ENCODE measurements around the gene TEX29.

Gene TEX29

DNA sequence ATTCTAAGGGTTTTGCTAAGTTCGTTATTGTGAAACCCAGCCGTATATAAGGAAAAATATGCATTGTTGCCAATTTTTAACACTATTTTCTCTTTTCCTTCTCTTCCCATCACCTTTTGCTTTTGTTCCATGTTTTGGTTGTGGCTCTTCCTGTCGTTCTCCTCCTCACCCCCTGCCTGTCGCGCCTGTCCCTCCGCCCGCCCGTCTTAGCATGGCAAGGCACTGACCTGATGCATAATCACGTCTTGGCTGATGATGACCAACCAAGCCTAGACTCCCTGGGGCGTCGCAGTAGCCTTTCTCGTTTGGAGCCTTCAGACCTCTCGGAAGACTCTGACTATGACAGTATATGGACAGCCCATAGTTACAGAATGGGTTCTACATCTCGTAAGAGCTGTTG lies 28.5 kb upstream of the TEX29 start:
- DNase-seq (ENCODE audit: low spot score): no peak

DNA sequence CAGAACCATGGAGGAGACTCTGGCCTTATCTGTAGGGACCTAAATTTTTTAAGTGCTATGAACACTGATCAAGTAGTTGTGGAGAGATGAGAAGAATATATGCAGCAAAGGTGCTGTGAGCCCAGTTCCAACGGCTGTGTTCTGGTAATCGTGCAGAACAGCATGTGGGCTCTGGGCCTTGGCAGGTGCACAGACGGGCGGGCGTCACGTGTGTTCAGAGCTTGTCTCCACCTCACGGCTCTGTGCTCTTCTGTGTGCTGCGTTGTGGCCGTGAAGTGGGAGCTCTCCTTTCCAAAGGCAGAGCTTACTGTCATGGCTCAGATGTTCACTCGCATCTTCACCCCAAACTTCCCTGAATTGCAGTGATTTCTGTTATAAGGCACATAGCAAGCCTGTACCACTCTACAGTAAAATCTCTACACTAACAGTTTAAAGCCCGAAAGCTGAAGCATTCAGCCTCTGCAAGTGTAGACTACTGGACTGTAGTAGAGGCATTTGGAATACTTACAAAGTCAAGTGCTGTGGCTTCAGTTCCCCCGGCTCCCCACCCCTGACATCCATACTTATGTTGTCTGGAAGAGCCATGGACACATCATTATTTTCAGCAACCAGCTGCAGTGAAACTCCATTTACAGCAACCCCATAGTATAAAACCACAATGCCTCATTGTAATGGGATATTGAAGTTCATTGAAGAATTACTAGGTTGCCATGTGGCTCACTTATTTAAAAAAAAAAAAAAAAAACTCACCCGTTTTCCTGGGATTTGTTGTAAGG lies 27.5 kb upstream of the TEX29 start:
- DNase-seq (ENCODE audit: low spot score): no peak

DNA sequence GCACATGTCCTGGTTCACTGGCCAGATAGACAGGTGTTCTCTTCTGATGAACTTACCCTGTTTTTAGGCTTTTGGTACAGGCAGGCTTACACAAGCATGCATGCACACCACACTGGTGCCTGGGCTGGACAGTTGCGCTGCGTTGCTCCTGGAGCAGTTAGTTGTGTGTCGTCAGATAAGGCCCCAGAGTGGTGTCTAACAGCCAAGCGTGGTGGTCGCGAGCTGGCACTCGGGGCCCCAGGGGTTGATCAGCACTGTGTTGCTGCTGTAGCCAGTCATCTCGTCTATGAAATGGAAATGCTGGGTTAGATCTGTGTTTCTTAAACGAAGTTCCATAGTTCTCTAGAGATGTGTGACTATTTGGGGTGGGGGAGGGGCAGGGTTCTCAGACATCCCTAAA lies 24.6 kb upstream of the TEX29 start:
- DNase-seq (ENCODE audit: low spot score): no peak

DNA sequence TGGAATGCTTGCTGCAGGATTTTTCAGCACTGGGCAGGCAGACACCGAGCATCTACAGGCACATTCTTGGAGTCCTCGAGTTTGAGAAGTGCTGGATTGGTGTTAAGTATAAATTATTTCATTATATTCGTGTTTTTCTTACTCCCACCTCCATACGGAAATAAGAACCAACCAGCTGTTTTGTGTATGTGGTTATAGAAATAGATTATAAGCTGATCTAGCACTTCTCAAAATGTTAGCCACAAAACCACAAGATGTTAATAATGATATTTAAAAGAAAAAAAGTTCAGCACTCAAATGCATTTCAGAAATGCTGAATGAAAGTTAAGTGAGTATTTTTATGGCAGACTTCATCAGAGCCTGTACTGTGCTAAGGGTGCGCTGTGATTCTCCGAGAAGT lies 24.0 kb upstream of the TEX29 start:
- DNase-seq (ENCODE audit: low spot score): no peak

DNA sequence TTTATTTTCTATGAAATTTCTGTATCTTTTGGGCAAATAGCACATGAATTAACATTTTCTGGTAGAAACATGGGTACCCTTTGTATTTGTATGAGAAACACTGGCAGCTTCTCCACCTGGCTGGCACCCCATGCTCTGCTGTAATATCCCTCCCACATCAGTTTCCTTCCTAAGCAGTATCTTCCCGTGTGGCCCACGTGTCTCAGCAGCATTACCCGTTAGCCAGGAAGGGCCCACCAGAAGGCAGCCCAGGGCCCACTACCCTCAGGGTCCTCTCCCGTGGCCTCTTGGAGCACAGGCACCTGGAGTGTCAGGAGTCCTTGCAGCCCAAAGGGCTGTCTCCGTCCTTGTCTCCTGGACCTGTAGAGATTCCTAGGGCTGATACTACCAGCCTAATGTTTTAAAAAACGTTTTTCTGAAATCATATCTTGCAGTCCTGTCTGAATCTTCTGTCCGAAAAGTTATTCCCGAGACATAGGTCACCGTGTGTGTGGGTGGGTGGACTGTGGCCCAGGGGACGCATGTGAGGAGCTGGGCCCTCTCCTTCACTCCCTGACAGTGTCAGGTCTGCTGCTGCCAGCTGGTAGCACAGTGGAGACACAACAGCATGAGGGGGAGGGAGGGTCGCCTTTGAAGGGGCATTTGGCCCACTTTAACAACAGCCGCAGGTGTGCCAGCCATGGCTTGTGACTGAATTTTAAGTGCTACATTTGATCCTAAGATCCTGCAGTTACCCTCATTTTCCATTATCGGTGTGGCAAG lies 22.0 kb upstream of the TEX29 start:
- no peak for DNase-seq (ENCODE audit: low spot score)

DNA sequence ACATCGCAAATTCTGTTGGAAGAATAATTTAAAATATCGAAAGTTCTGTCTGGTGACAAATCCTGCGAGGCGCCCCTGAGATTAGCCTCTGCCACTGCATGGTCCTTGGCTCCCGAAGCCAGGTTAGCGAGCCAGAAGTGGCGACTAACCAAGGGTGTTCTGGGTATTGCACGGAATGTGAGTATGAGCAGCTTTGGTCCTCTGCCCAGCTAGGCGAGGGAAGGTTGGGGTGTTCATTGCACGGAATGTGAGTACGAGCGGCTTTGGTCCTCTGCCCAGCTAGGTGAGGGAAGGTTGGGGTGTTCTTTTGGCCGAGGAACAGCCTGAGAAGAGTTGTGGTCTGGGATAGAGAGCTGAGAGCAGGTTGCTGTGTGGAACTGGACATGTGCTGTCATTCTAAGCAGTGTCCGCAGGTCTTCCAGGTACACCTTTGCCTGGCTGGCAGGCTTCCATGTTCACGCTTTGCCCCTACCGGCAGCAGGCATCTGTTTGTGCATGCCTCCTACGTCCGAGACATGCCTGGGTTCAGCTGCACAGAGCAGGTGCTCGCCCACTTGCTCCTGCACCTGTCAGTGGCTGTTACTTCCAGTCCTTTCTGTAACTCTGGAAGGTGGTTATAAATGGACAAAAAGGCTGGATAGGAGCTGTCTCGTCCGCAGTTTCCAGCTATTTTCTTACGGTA lies 18.3 kb upstream of the TEX29 start:
- DNase-seq (ENCODE audit: low spot score): no peak

DNA sequence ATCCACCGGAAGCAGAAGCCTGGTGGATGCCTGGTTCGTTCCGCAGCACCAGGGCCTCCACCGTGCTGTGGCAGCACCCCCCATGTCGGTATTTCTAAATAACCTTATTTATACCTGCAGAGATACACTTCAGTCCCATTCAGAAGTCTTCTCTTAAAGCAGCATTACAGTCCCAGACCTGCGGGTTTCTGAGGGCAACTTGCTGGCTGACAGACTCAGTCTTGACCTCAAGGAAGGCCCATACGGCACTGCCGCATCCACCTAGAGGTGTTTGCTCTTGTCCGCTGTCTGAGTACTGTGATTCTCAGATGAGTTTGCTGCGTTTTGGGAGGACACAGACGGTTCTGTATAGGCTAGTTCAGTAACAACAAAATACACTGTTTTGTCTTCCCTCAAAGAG lies 16.9 kb upstream of the TEX29 start:
- DNase-seq (ENCODE audit: low spot score): no peak

DNA sequence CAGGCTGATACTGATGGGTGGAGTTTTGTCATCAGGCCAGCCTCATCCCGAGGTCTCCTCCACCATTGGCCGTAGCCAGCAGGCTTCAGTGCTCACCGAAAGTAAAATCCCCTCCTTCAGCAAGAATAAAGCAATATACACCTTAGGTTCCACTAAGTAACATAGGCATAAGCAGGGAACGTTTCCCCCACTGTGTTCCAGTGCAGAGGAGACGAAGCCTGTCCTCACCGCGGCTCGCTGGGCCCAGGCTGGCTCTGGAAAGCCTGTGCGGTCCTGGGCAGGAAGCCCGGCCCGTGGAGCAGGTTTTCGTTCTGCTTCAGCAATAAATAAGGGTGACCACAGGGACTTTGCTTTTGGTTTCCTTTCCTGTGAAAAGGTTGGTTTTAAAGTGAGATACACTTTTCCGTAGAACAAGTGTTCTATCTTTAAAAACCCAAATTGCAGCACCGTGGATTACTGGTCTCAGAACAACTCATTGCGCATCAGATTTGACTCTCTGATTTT lies 16.3 kb upstream of the TEX29 start:
- no peak for DNase-seq (ENCODE audit: low spot score)

DNA sequence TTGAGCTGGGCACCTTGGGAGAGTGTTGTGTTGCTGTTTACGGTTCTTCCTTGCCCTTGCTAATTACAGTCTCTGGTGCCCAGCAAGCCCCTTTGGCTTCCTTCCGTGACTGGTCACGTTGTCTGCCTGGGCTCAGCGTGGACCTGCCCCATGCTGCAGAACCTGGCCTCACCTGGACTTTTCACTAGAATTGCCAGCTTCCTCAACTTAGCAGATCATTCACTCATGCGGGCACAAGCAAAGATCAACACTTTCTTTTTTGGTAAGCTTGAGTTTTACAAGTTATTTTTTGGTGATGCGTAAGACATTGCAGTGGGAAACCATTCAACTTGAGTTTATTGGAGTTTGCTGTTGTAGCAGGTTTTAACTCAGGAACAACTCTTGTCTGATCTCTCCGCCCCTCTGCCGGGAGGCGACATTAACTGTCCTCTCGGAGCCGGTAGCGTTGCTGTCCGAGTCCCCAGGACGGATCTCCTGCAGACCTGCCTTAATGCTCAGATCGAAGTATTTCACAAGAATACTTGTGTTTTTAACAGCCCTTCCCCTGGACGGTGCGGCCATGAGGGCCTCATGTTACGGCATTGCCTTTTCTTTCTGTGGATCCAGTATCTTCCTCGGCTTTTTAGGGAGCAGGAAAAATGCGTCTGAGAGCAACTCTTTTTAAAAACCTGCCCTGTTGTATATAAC lies 15.7 kb upstream of the TEX29 start:
- no peak for DNase-seq (ENCODE audit: low spot score)

DNA sequence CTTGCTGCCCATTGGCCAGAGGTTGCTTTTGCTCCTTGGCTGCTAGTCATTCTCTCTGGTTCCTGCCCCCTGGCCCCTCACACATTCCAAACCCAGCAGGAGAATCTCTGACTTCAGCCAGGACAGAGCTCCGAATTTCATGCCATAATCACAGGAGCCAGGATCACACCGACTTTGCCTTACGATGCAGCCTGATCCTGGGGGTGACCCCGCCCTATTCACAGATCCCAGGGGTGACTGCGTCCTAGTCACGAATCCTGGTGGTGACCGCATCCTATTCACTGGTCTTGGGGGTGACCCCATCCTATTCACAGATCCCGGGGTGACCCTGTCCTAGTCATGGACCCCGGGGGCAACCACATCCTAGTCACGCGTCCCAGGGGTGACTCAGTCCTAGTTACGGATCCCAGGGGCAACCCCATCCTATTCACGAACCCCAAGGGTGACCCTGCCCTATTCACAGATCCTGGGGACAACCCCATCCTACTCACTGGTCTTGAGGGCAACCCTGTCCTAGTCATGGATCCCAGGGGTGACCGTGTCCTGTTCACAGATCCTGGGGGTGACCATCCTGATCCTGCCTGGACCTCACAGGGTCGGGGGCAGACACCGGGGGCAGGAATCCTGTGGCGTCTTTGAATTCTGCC lies 7.4 kb upstream of the TEX29 start:
- no peak for DNase-seq (ENCODE audit: low spot score)

DNA sequence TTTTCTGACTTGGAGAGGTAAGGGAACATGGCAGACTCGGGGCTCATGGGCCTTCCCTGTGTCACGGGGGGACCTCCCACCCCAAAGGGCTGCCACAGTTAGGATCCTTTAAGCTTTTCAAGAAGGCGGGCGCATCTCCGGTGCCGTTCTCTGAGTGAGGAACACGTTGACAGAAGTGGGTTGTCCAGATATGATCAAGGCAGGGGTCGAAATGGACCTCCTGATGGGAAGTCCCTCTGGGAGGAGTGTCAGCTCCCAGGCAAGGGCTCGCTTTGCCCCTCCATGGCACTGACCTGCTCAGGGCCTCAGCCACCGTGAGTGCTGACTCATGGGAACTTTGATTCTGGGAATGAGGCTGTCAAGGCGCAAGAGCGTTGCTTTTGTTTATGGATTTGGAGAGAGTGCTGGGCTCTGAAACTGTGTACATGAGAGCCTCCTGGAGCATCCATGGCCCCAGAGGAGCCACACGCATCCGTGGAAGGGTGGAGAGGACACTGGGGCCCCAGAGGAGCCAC lies 6.5 kb upstream of the TEX29 start:
- no peak for DNase-seq (ENCODE audit: low spot score)

DNA sequence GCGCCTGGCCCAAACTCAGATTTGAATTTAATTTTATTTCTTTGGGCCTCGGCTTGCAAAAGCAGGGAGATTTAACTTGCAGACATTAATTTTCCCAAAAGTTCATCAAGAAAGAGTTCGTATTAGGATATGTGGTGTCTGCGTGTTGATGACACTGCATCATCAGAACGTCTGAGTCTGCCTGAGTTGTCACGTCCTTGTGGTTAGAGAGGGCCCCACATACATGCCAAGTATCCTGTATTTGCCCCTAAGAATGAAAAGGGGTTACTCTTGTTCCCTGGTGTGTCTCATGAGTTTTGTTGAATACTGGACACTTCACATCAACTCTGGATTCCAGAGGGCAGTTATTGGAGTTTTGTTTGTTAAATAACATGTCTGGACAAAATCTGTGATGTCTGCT lies 5.6 kb upstream of the TEX29 start:
- no peak for DNase-seq (ENCODE audit: low spot score)

DNA sequence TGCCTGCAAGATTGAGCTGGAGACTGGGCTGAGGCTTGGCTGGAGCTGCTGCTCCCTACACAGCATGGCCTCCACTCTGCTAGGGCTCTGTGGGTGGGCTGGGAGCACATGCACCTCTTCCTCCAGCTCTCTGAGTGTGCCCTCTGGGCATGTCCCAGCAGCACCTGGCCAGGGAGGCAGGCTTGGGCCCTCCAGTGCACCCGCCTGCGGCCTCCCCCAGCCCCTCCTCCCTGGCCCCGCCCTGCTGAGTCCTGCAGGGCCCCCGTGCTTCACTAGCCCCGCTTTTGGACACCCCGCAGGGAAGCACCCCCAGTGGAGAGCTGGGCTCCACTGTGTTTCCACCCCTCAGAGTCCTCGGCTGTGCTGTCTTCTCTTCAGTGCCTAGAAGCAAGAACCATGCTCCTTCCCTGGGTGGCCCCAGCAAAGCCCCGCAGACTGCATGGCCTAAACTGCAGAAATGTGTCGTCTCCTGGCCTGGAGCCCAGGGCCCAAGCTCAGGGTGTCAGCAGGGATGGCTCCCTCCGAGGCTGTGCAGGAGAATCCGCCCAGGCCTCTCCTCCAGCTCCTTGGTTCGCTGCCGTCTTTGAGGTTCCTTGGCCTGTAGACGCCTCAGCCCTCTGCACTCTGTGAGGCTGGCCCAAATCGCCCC lies 5.0 kb upstream of the TEX29 start:
- DNase-seq (ENCODE audit: low spot score): no peak

DNA sequence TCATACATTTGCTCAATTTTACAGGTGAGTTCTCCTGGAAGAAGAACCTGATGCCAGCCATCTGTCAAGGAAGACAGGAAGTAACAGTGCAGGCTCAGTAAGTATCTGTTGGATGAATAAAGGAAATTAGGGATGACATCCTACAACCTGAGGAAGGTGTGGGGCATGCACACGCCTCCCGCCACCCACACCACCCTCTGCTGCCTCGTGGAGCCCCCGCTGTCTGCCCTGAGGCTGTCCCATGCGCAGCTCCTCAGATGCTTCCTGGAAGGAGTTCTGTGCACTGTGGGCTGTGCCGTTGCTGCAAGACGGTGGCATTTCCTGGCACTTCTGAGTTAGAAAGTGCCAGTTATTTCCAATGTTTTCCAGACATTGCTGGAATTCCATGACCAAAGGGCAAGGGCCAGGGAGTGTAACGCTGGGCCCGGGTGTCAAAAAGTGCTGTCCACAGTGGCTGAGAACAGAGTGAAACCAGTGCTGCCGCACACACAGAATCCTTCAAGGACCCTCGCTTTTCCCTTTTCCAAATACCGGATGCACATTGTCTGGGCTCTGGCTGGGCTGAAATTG lies 4.2 kb upstream of the TEX29 start:
- no peak for DNase-seq (ENCODE audit: low spot score)

DNA sequence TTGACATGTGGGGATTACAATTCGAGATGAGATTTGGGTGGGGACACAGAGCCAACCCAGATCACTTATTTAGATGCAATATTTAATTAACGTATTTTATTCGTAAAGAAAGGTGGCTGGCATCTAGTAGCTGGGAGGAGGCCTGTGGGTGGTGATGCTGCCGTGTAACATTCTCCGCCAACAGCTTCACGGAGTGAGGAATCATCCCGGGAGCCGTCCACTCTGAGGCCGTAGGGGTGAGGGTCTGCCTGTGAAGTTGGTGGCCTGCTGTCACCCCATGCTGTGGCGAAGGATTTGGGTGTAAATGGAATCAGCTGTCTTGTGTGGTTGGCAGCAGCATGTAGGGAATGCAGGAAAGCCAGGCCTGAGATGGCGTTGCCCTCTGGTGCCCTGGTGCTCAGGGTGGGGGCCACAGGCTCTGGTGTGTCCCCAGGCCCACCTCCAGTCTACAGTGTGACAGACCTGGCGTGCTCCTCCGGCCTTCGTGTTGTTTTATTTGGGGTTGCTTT lies 3.3 kb upstream of the TEX29 start:
- no peak for DNase-seq (ENCODE audit: low spot score)

DNA sequence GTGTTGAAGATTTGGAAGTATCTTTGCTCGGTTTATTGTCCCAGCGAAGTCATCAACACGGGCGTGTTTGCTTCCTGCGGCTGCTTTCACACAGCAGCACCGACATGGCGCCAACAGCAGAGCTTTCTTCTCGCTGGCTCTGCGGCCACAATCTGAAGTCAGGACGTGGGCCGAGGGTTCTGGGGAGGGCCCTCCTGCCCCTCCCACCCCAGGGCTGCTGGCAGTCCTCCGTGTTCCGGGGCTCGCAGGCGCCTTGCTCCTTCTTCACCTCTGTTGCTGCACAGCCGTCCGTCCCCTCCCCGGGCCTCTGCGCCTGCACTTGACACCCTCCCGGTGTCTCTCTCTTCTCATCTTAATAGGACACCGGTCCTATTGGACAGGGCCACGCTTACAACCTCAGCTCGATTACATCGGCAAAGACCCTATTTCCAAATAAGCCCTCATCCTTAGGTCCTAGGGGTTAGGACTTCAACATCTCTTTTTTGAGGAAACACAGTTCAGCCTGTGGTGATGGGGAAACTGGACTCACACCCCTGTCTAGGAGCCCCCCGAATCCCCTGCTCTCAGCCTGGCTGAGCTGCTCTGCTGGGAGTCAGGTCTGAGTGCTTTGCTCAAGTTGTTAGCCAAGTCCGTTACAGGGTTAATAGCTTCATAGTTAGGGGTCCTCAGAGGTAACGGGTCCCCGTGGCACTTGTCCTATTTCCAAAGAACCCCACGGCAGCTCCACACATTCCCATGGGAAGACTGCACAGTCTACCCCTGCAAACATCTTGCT lies 2.7 kb upstream of the TEX29 start:
- no peak for DNase-seq (ENCODE audit: low spot score)

DNA sequence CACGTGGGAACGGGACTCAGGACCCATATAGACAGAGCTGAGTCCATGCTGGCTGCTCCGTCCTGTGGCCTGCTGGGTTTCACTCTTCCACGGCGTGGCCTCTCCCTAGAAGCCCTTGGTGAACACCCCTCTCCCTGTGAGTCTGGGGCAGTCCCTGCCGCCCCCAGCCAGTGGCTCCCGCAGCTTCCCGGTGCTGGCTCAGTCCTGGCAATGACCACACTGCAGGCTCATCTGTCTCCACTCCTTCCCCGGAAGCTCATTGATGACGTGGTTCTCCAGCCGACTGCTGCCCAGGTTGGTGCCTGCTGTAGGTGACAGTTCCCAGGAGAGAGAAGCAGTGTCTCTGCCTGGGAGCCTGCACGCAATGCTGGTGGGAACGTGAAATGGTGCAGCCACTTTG lies 2.1 kb upstream of the TEX29 start:
- no peak for DNase-seq (ENCODE audit: low spot score)

DNA sequence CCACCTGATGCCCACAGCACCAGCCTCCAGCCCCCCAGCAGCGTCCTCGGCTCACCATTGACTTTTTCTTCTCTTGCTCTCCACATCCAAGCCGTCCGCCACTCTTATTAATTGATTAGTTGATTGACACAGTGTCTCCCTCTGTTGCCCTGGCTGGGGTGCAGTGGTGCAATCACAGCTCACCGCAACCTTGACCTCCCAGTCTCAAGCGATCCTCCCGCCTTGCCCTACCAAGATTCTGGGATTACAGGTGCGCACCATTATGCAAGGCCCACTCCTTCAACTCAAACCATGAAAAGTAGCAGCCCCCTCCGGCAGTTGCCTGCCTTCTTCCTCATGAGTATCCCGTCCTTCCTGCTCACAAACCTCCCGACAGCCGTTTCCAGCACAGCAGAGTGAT lies 921 bp upstream of the TEX29 start:
- no peak for DNase-seq (ENCODE audit: low spot score)

DNA sequence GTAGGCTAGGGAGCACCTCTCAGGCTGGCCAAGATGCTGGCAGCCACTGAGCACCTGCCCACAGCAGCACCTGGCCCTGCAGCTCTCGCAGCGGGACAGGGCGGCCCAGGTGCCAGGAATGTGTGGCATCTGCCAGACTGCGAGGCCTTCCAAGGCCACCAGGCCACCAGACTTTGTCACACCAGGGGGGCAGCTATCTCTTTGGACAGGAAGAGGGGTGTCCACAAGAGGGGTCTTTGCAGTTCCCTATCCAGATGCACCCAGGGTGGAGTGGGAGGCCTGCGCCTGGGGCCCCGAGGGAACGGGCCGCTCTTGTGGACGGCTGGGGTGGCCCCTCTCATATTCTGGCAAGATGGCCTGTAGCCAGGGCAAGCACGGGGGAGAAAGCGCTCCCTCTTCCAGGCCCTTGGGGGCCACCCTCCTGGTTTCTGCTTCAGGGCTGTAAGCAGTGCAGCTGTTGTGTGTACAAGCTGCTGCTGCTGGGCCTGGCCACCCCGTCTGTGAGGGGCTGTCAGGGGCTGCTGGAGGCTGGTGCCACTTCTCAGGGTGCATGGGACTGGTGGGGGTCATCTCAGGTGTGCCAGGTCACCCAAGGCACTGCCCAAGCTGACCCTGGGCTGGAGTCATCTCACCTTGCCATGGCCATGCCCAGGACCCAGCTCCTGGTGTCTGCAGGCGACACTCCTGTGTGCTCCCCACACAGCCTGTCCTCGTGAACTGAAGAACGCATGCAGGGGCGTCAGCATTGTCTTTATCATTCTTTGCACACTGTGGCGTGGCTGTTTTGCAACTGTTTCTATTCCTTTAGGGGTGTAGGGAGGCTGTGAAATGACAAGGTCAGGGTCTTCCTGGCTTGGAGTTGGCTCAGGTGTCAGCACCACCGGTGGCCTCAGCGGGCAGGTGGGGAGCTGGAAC lies 1.8 kb downstream of the TEX29 start:
- no peak for DNase-seq (ENCODE audit: low spot score)
